Limb (tissue), 2 donors: ENCODE results near the gene ELMO1.

Experiments
- DNase-seq, 2 donors: peaks; one replicate each; pipeline ENCODE4 v3.0.0-alpha.2; 2016; ENCODE audit errors: extremely low spot score in 2 of 2

ELMO1 gene

DNA sequence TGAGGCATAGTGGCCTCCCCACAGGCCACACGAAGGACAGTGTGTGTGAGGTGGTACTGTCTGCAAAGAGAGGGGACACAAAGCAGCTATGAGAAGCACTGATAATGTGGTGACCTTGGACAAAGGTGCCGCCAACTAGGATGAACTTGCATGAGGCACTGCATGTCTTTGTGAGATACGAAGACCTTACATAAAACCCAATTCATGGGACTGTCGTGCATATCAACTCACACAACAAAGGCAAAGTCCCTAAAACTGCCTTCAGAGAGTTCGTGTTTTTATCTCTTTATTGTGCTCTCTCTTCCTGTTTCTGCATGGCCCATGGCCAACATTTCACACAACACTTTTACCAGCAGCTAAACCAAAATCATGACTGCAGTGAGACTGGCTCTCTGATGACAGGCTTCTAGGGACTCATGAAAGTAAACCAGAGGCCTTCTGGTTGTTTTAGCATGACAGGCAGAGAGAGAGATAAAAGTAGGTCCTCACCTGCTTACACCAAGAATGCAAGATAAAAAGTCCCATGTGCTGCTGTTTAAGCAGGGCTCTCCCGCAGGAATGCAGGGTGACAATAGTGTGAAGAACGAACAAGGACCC, 347.8 kb downstream of the ELMO1 start:
- DNase-seq, result no peak

GRCh38 chr7:37098762-37099161, 349.9 kb downstream of the ELMO1 start:
- no peak for DNase-seq

- DNase-seq, result no peak
Observed at GRCh38 chr7:37097983-37098382, 350.7 kb downstream of the ELMO1 start.

GRCh38 chr7:37097276-37097675, 351.4 kb downstream of the ELMO1 start:
- DNase-seq, result no peak

- DNase-seq, result no peak
Observed at GRCh38 chr7:37096341-37096740, 352.3 kb downstream of the ELMO1 start.

DNA sequence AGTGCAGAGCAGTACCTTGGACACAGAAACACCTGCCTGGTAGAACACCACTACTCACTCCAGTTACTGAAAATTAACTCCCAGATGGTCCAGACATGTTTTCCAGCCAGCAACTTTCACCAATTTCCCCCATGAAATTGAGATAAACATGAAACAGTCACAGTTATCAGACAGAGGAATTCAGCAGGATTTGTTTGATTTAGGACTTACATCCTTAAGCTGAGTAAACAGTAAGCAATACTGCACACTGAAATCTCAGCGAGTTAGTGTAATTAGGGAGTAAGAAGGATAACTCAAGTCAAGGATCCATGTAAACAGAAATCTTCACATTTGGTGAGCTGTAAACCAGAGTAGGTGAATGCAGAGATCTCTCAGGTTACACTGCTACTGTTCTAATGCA, 353.5 kb downstream of the ELMO1 start:
- no peak for DNase-seq

DNA sequence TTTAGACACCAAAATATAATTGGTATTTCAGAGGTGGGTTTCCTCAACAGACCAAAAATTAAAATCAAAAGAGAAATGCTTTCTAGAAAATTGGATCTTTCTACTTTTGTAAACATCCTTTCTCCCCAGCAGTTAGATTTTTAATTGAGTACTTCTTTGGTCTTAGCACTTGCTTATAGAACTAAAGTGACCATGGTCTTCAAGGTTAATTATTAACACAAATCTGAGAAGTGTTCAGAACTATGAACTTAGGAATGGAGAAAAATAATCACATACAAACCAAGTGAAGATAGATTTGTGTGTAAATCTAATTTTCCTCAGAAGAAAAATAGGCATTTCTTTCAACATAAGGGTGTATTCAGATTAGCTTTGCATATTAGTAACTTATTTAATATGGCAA, 355.4 kb downstream of the ELMO1 start:
- DNase-seq, result no peak

DNA sequence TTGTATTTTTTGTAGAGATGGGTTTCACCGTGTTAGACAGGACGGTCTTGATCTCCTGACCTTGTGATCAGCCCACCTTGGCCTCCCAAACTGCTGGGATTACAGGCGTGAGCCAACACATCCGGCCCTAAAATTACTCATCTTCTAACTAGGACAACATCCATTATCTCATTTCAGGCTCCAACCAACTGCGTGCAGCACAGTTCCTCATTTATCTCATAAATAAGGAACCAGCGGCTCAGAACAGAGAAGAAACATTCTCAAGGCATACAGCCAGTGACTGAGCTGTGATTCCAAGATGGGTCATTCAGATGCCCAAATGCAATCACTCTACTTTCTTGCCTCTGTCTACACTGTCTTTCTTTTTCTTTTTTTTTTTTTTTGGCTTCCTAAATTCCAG, 356.1 kb downstream of the ELMO1 start:
- DNase-seq, result no peak

GRCh38 chr7:37089972-37090371, 358.7 kb downstream of the ELMO1 start:
- no peak for DNase-seq

- no peak for DNase-seq
Observed at GRCh38 chr7:37085600-37085999, 363.1 kb downstream of the ELMO1 start.

DNA sequence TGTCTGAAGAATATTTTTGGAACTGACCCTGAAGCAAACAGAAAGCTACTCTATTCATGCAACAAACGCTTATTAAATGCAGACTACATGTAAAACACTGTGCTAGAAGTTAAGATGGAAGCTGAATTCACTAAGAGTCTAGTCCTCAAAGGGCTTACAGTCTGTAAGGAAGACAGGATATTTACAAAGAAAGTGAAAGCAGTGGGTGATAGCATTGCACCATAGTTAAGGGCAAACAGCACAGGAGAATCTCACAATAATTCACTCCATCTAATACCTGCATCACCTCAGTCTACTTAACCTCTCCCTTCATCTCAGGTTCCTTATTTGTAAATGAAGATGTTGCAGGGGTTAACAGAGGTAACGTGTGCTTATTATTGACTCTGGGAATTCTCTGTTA, 364.4 kb downstream of the ELMO1 start:
- DNase-seq, result no peak

- peak in 1 of 2 donors; percentile 39 for DNase-seq
Observed at GRCh38 chr7:37083311-37084096, 365.2 kb downstream of the ELMO1 start.

- no peak for DNase-seq
Observed at GRCh38 chr7:37081436-37081835, 367.2 kb downstream of the ELMO1 start.

DNA sequence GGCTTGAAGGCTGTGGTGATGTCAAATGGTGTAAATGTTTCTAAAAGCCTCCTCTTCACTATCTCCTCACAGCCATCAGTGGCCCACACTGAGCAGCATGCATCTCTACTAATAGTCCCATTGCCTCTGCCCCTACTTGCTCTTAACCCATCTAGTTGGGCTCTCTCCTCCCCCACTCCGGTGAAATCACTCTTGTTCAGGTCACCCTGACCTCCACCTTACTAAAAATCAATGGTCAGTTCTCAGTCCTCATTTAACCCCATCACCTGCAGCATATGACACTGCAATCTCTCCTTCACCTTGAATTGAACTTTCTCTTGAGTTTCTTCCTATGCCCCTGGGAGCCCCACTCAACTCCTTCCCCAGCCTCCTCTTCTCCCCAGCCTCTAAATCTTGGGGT, 369.2 kb downstream of the ELMO1 start:
- DNase-seq, result no peak

DNA sequence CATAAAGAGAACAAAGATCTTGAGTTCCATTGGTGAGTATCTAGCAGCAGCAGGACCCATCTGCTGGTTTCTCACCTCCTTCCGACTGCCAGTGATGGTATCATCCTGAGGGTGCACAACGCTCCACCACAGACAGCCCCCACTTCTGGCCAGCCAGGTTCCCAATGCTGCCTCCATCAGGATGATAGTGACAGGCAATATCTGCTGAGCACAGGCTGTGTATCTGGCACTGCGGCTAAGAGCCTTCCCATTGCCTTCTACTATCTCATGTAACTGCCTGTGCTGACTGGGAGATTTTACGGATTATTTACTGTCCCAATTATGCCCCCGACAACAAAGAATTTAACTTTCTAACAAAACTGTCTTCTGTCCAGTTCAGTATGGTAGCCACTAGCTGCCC, 372.0 kb downstream of the ELMO1 start:
- DNase-seq, result no peak

DNA sequence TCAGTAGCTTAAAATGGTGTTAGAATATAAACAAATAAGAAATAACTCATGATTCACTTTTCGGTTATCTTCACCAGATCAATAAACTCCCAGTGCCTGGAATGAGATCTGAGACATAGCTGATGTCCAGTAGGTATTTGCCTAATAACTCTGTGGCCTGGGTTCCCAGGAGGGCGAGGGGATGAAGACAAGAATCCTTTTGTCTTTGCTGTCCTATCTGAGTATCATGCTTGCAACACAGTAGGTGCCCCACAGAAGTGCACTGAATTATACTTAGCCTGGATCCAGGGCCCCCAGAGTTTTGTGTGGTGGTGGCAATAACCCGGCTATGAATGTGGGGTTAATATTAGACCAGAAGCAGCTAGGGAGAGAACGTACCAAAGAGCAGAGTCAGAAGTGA, 374.3 kb downstream of the ELMO1 start:
- DNase-seq, result no peak

DNA sequence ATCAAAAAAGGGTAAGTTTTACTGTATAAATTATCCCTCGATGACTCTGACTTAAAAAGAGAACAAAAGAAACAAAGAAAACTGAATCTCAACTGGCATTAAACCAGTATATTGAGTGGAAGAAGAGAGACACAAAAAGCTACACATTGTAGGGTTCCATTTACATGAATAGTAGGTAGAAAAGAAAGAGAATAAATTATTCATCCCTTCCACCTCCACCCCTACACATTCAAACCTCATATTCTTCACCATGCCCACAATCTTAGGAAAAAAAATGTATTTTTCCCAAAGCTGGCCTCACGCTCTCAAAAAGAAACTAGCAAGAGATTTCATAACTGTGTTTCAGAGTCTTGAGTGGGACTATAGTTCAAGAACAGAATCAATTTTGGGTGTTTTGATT, 377.5 kb downstream of the ELMO1 start:
- no peak for DNase-seq

- no peak for DNase-seq
Observed at GRCh38 chr7:37070471-37070870, 378.2 kb downstream of the ELMO1 start.

DNA sequence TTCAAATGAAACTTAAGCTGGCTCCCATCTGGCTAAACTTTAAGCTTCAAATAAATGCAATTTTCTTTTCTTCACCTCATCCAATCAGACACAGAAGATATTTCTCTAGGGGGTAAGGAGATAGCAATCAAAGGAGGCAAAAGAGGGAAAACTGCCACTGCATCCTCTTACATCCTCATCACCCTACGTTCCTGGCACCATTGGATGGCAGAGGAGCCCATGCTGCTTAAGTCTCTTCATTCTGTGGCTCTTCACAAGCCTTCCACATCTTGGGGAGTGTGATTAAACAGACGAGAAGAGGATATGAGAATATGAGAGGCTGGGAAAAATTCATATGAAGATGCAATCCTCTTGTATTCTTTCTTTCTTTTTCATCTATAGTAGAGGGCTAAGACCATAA, 378.6 kb downstream of the ELMO1 start:
- DNase-seq, result no peak

DNA sequence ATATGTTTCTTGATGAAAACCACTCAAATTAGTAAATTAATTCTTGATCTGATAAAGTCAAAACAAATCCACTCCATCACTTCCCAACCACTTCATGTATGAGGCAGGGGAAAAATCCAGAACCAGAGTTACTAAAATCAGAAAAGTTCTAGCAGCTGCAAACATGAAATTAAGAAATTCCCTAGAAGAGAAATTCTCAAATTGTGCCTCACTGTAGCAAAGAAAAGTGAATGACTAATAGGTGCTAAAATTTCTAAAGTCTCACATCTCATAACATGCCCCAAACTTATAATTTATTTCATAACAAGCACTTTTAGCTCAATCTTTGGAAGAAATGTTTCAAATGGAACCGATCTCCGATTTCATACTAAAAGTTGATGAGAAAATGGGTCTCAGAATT, 379.3 kb downstream of the ELMO1 start:
- no peak for DNase-seq

- DNase-seq, result no peak
Observed at GRCh38 chr7:37068902-37069301, 379.8 kb downstream of the ELMO1 start.

DNA sequence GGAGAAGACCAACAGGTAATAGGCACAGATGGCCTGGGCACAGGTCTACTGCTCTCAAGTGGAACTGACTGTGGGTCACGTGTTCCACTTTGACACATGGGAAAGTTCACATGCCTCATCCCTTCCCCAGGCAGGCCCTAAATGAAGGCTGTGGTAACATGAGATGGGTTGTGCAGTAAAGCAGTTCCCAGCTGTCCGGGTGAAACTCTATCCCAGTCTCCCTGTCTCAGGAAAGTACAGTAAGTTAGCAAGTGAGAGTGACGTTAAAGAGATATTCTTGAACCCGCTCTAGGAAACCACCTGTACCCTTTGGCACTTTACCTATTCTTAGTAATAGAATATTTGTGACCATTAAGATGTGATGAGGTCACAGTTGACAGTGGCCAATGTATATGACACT, 380.6 kb downstream of the ELMO1 start:
- peak; percentile 47 to 62 for DNase-seq

DNA sequence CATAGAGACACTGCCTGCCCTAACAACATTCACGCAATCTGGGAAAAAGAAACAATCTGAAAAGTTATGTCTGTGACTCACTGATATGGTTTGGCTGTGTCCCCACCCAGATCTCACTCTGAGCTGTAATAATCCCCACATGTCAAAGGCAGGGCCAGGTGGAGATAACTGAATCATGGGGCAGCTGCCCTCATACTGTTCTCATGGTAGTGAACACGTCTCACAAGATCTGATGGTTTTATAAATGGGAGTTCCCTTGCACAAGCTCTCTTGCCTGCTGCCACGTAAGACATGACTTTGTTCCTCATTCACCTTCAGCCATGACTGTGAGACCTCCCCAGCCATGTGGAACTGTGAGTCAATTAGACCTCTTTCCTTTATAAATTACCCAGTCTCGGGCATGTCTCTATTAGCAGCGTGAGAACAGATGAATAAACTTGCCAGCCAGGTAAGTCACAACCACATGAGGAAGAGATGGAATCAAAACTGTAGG, 382.8 kb downstream of the ELMO1 start:
- no peak for DNase-seq
